GM20000 (cell line): ENCODE data around the gene NAA10.

Experiments used
- DNase-seq: peaks from one replicate; pipeline ENCODE4 v3.0.0; 2012; ENCODE audit warnings: low spot score
- CTCF ChIP-seq: IDR thresholded peaks from 2 replicates; pipeline ENCODE4 v1.5.1; 2012; ENCODE audit warnings: mild to moderate bottlenecking, control low read depth; ENCODE audit errors: extremely low read depth, missing control alignments

Gene NAA10

GRCh38 chrX:153957224-153957623, 22.4 kb upstream of the NAA10 start:
- no peak for DNase-seq
- no peak for TF ChIP-seq CTCF

DNA sequence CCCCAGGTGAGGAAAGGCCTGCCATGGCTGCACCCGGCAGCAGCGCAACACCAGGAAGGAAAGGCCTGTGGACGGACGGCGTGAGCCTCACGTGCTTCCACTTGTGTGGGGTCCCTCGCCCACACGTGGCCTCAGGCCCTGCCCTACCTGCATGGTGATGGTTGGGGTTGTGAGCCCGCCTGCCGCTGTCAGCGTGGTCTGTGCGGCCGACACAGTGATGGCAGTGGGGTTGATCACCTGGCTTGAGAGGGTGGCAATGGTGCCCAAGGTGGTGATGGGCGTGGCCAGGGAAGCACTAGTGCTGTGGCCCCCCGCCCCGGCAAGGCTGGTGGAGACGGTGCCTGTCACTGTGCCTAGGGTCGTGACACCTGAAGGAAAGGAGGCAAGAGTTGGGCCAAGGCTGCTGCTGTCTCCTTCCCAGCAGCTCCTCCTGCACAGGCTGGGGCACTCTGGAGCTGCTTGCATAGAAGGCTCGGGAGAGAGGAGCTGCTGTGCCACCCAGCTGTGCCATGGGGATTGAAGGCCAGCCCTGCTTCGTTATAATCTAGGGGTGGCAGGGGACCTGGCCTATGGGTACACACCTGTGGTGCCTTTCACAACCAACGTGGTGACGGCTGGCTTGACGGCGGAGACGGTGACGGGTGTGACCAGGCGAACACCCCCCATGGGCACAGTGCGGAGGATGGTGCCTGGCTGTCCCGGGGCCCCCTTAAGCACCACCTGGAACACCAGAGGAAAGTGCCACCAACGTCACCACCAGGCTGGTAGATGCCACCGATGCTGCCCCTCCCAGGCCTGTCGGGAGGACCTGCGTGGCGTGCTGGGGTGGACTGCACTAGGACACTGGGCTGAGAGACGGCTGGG, 21.4 kb upstream of the NAA10 start:
- no peak for TF ChIP-seq CTCF
- DNase-seq: no peak

DNA sequence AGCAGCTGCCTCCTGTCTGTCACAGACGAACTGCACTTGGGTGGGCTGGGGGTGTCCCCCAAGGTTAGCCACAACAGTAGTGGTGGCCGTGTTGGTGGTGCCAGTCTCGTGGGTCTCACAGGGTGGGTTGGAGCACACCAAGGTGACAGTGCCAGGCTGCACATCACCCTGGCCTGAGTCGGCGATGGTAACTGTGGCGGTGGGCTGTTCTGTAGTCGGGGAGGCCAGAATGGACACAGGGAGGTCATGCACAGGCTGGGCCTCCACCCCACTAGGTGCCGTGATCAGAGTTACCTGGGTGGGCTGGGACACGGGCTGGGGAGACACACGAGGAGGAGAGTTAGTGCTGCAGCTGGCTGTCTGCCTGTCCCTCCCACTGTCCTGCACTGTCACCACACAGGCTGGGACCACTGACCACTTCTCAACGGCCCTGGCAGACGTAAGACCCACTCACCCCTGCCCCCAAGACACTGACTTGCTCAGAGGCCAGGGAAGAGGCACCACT, 20.4 kb upstream of the NAA10 start:
- TF ChIP-seq CTCF: no peak
- no peak for DNase-seq

GRCh38 chrX:153954558-153955227, 19.9 kb upstream of the NAA10 start:
- DNase-seq: no peak
- TF ChIP-seq CTCF: no peak

DNA sequence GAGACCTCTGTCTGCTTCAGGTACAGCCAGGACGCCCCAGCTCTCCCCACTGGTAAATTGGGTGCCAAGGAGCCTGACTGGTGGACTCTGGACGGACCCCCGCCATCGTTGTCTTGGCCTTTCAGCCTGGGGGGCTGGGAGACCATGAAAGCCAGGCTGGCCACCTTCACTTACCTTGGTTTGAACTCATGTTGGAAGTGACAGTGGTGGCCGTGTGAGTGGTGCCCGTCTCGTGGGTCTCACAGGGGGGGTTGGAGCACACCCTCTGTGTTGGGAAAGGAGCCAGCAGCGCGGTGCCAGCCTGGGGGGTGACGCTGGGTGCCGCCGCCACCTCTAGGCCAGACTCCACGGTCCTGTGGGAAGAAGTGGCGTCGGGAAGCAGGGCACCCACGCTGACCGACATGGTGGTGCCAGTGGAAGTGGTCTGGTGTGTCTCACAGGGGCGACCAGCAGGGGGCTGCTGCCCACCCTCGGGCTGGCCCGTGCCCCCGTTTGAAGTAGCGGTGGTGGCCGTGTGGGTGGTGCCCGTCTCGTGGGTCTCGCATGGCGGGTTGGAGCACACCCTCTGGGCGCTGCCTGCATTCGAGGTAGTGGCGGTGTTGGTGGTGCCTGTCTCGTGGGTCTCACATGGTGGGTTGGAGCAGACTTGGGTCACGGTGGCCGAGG, 19.2 kb upstream of the NAA10 start:
- TF ChIP-seq CTCF: no peak

DNA sequence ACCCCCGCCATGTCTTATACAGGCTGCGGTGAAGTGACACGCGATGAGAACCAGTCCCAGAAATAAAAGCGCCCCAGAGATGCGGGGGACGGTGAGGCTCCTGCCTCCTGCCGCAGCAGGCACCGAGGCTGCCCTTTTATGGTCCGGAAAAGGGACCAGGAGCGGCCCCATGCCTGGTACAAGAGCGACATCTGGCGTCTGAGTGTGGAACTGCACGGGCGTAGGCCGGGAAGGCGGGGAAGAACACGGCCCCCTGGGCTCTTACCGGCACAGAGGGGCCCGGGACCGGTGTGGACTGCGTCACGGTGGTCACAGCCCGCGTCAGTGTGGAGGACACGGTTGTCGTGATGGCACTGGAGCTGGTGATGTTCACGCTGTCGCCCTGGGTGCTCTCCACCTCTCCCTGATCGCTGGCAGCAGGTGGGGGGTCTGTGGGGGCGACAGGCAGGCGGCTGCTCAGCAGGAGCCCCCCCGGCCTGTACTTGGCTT, 18.5 kb upstream of the NAA10 start:
- peak; percentile 72 for TF ChIP-seq CTCF
- peak; percentile 86 for DNase-seq

More for the DNA sequence above, 19.2 kb upstream of the NAA10 start:
- DNase-seq: no peak
